PC-3 (cell line): ENCODE results near the gene IGFBPL1. TPM values are rescaled to one million over a fixed set of nuclear protein-coding genes. Genes with fewer than 3 reads are reported as not detected.
A peak's percentile ranks its signal among the peaks of the same experiment; 100 is the strongest.
"Not testable (repeated sequence)": the region's sequence is repeated elsewhere in the genome, so short reads cannot be mapped to it uniquely, and the experiment has no call there.

Experiments used
- ATAC-seq: fragments of 200-7000 bp; cut with Tn5 transposase; 2 replicates; pipeline ENCODE4 v1.9.1; 2020; ENCODE audit warnings: mild to moderate bottlenecking, moderate library complexity
- BruUV-seq: library from RNA; stranded (reverse); fragments of 400-500 nt; replicated peaks from 2 replicates; lab custom pipeline; 2021; lab: Mats Ljungman, UMichigan
- CTCF ChIA-PET: fragments of 300-600 bp; sonication (Branson Sonifier 250); formaldehyde crosslinking; loops from one replicate; lab custom pipeline; 2022; ENCODE audit warnings: antibody characterized with exemption; lab: Charles Lee
- POLR2A ChIA-PET: fragments of 300-600 bp; sonication (Branson Sonifier 250); formaldehyde crosslinking; loops from one replicate; lab custom pipeline; 2022; ENCODE audit warnings: antibody characterized with exemption; ENCODE audit not compliant: unreplicated experiment; lab: Charles Lee
- DNase-seq: peaks from one replicate; pipeline ENCODE4 v3.0.0-alpha.2; 2015
- H2AFZ ChIP-seq: fragments of 300-600 bp; sonication (generic); 2 replicates; pipeline ENCODE4 v1.6.0; 2016; ENCODE audit warnings: antibody characterized with exemption, low read length
- H3F3A ChIP-seq: fragments of 300-600 bp; sonication (generic); one replicate; pipeline ENCODE4 v1.6.0; 2017; ENCODE audit warnings: antibody characterized with exemption, low read length, control low read depth, mild to moderate bottlenecking; ENCODE audit not compliant: unreplicated experiment
- H3K27ac ChIP-seq: fragments of 300-600 bp; sonication (generic); 2 replicates; pipeline ENCODE4 v1.5.1; 2016; ENCODE audit warnings: mild to moderate bottlenecking, low read length
- H3K27me3 ChIP-seq: fragments of 300-600 bp; sonication (generic); 2 replicates; pipeline ENCODE4 v1.6.1; 2016; ENCODE audit warnings: low read length, mixed read lengths
- H3K36me3 ChIP-seq: fragments of 300-600 bp; sonication (generic); 2 replicates; pipeline ENCODE4 v1.6.1; 2016; ENCODE audit warnings: low read depth, mixed run types, low read length, mixed read lengths
- H3K4me1 ChIP-seq: fragments of 300-600 bp; sonication (generic); 2 replicates; pipeline ENCODE4 v1.5.1; 2016; ENCODE audit warnings: low read length; ENCODE audit not compliant: insufficient read depth
- H3K4me2 ChIP-seq: fragments of 300-600 bp; sonication (generic); 2 replicates; pipeline ENCODE4 v1.6.0; 2016; ENCODE audit warnings: low read length
- H3K4me3 ChIP-seq: fragments of 300-600 bp; sonication (generic); 2 replicates; pipeline ENCODE4 v1.5.1; 2016; ENCODE audit warnings: mild to moderate bottlenecking, low read length, mixed read lengths
- H3K79me2 ChIP-seq: fragments of 300-600 bp; sonication (generic); 2 replicates; pipeline ENCODE4 v1.6.1; 2017; ENCODE audit warnings: low read length, mixed read lengths
- H3K9ac ChIP-seq: fragments of 300-600 bp; sonication (generic); 2 replicates; pipeline ENCODE4 v1.6.0; 2016; ENCODE audit warnings: mild to moderate bottlenecking, low read length
- H3K9me2 ChIP-seq: fragments of 300-600 bp; sonication (generic); replicated peaks from 2 replicates; pipeline ENCODE4 v1.6.1; 2016; ENCODE audit warnings: mixed run types, low read length, mixed read lengths
- H3K9me3 ChIP-seq: fragments of 300-600 bp; sonication (generic); 2 replicates; pipeline ENCODE4 v1.6.1; 2016; ENCODE audit warnings: low read length, mixed read lengths
- H4K20me1 ChIP-seq: fragments of 300-600 bp; sonication (generic); 2 replicates; pipeline ENCODE4 v1.6.1; 2016; ENCODE audit warnings: low read length, mixed read lengths
- EZH2 ChIP-seq: fragments of 300-600 bp; sonication (generic); IDR thresholded peaks from one replicate; pipeline ENCODE4 v1.6.1; 2017; ENCODE audit warnings: antibody characterized with exemption, mild to moderate bottlenecking, low read length; ENCODE audit not compliant: unreplicated experiment
- EZH2phosphoT487 ChIP-seq: fragments of 300-600 bp; sonication (generic); IDR thresholded peaks from 2 replicates; pipeline ENCODE4 v1.6.1; 2018; ENCODE audit warnings: mild to moderate bottlenecking, antibody characterized with exemption, low read length, borderline replicate concordance
- intact Hi-C: fragments of 100-400 bp; cut with micrococcal nuclease; formaldehyde crosslinking; loops from 2 replicates; pipeline ENCODE4 v1.9.0; 2023
- total RNA-seq: library from RNA; depleted of rRNA; stranded (reverse); fragments of >200 nt; gene quantifications from 2 replicates; pipeline ENCODE4 v1.2.3, GENCODE V29; 2014
- TF ChIP-seq, protein P1 (sequence below): fragments of 300-600 bp; sonication (generic); conservative IDR thresholded peaks from 2 replicates; pipeline ENCODE4 v1.5.1; 2017; ENCODE audit warnings: antibody characterized with exemption, low read depth, mild to moderate bottlenecking, low read length

The IGFBPL1 gene
- total RNA-seq, 1 experiment from 2014 or later: 0.66 TPM

DNA sequence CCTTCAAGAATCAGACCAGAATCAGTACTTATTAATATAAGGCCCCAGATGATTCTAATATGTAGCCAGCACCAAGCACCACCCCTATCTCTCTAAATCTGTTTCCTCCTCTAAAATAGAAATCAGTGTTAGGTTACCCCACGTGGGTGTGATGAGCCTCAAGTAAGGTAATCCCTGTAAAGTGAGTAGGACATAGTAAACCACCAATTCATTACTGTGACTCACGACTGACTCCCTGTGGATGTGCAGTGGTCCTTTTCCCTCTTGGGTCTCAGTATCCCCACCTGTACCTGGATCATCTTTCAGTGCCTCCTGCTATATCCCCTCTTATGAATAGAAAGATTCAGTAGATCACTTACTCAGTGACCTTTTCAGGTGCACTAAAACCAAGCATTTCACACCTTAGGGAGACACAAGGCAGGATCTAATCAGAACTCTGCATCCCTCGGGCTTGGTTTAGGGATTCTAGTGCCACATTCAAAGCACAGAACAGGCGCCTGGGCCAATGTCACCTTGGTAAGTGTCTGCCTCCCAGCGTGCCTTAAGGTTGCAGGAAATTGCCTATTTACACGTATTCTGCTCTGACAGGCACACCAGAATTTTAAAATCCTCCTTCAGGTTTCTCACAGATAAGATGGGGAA is 43.9 kb downstream of the IGFBPL1 start:
- no peaks in the 10 kb centered on the region for H3K36me3 ChIP-seq
- ChIA-PET CTCF (no interaction called here), POLR2A (no interaction called here)
- H3K9me3 ChIP-seq: no peaks in the 10 kb centered on the region
- ATAC-seq (peak; percentile 76), DNase-seq (peak; percentile 71)
- peak overlapping the region; percentile 28 for H3K27ac ChIP-seq
- no peaks in the 10 kb centered on the region for H3F3A ChIP-seq
- no peaks in the 10 kb centered on the region for H3K27me3 ChIP-seq
- intact Hi-C loops: no loop called here
- H3K4me2 ChIP-seq: peak overlapping the region; percentile 3
- BruUV-seq: no TSS peak
- H3K4me1 ChIP-seq: peaks cover 31% of the 10 kb centered on the region
- no peaks in the 10 kb centered on the region for H3K9me2 ChIP-seq
- H3K4me3 ChIP-seq: no peak overlapping the region
- no peaks in the 10 kb centered on the region for H3K79me2 ChIP-seq
- no peak overlapping the region for H3K9ac ChIP-seq
- no peaks in the 10 kb centered on the region for H4K20me1 ChIP-seq
- TF ChIP-seq, protein P1, sequence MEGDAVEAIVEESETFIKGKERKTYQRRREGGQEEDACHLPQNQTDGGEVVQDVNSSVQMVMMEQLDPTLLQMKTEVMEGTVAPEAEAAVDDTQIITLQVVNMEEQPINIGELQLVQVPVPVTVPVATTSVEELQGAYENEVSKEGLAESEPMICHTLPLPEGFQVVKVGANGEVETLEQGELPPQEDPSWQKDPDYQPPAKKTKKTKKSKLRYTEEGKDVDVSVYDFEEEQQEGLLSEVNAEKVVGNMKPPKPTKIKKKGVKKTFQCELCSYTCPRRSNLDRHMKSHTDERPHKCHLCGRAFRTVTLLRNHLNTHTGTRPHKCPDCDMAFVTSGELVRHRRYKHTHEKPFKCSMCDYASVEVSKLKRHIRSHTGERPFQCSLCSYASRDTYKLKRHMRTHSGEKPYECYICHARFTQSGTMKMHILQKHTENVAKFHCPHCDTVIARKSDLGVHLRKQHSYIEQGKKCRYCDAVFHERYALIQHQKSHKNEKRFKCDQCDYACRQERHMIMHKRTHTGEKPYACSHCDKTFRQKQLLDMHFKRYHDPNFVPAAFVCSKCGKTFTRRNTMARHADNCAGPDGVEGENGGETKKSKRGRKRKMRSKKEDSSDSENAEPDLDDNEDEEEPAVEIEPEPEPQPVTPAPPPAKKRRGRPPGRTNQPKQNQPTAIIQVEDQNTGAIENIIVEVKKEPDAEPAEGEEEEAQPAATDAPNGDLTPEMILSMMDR: peak; percentile 45; the same call in 1 of the 2 replicates
- no peak for TF ChIP-seq EZH2phosphoT487
- H2AFZ ChIP-seq: no peak overlapping the region

DNA sequence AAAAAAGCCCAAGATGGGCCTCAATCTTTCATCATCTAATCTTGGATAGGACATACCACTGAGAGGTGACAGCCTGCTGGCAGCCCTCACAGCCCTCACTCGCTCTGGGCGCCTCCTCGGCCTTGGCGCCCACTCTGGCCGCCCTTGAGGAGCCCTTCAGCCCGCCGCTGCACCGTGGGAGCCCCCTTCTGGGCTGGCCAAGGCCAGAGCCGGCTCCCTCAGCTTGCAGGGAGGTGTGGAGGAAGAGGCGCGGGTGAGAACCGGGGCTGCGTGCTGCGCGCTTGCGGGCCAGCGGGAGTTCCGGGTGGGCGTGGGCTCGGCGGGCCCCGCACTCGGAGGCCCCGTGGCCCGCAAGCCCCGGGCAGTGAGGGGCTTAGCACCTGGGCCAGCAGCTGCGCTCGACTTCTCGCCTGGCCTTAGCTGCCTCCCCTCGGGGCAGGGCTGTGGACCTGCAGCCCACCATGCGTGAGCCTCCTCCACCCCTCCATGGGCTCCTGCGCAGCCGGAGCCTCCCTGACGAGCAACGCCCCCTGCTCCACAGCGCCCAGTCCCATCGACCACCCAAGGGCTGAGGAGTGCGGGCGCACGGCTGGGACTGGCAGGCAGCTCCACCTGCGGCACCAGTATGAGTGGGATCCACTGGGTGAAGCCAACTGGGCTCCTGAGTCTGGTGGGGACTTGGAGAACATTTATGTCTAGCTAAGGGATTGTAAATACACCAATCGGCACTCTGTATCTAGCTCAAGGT is 46.7 kb downstream of the IGFBPL1 start:
- H3K4me3 ChIP-seq, H3K4me2 ChIP-seq, DNase-seq, intact Hi-C loops, H3K79me2 ChIP-seq, H3K27ac ChIP-seq, BruUV-seq, ATAC-seq, H2AFZ ChIP-seq, H3K9ac ChIP-seq, H3K9me2 ChIP-seq, POLR2A ChIA-PET, H3K27me3 ChIP-seq, H3F3A ChIP-seq, CTCF ChIA-PET, H3K36me3 ChIP-seq, H4K20me1 ChIP-seq, H3K9me3 ChIP-seq: not testable (repeated sequence)
- H3K4me1 ChIP-seq: peaks cover 22% of the 10 kb centered on the region

- H4K20me1 ChIP-seq: no peaks in the 10 kb centered on the region
- H3K9ac ChIP-seq: no peak overlapping the region
- H3K27me3 ChIP-seq: no peaks in the 10 kb centered on the region
- no peaks in the 10 kb centered on the region for H3K36me3 ChIP-seq
- H3K4me3 ChIP-seq: no peak overlapping the region
- DNase-seq (no peak), ATAC-seq (no peak)
- H3K4me2 ChIP-seq: no peak overlapping the region
- ChIA-PET CTCF (no interaction called here), POLR2A (no interaction called here)
- no peak overlapping the region for H2AFZ ChIP-seq
- no TSS peak for BruUV-seq
- H3F3A ChIP-seq: no peaks in the 10 kb centered on the region
- H3K4me1 ChIP-seq: peaks cover 14% of the 10 kb centered on the region
- no peaks in the 10 kb centered on the region for H3K79me2 ChIP-seq
- H3K9me3 ChIP-seq: no peaks in the 10 kb centered on the region
- TF ChIP-seq EZH2phosphoT487 (no peak), EZH2 (no peak)
- TF ChIP-seq, protein P1: no peak
- intact Hi-C loops: no loop called here
- H3K9me2 ChIP-seq: no peaks in the 10 kb centered on the region
- H3K27ac ChIP-seq: no peak overlapping the region
Observed at GRCh38 chr9:38376021-38376670, 48.1 kb downstream of the IGFBPL1 start.
